ENCODE data around the gene ASTN1.
A peak's percentile ranks its signal among the peaks of the same experiment; 100 is the strongest.

The ASTN1 gene

GRCh38 chr1:177172866-177173265, 8.4 kb upstream of the ASTN1 start:
- Histone ChIP-seq H3K18ac (ENCODE audit: low read depth in 1 of 2, low read length in 2 of 2) (no peak overlapping the region), H4K8ac (ENCODE audit: low read length) (no peak overlapping the region), H3K14ac (ENCODE audit: low read length in 2 of 2) (no peak overlapping the region), H3K9me3 (ENCODE audit: control insufficient read depth, low read length) (no peaks in the 10 kb centered on the region), H3K36me3 (ENCODE audit: control insufficient read depth in 1 of 2, insufficient read depth in 2 of 2, low read depth in 1 of 2, low read length in 2 of 2) (no peaks in the 10 kb centered on the region), H2AK5ac (ENCODE audit: low read length, severe bottlenecking) (no peak overlapping the region), H2BK15ac (ENCODE audit: low read depth, poor library complexity, severe bottlenecking) (no peak overlapping the region), H2BK12ac (ENCODE audit: low read length in 2 of 2) (no peak overlapping the region), H3K4me3 (ENCODE audit: insufficient read depth in 1 of 2, low read depth in 1 of 2, low read length in 2 of 2) (no peak overlapping the region), H4K91ac (ENCODE audit: low read length) (no peak overlapping the region), H3K4me2 (ENCODE audit: low read length, poor library complexity, severe bottlenecking) (no peak overlapping the region), H3K23ac (ENCODE audit: low read length in 2 of 2) (no peak overlapping the region), H3K4ac (ENCODE audit: low read depth in 1 of 2, low read length in 2 of 2) (no peak overlapping the region), H3K27me3 (ENCODE audit: control insufficient read depth in 1 of 2, insufficient read depth in 1 of 2, low read length in 2 of 2) (peaks cover 65 to 71% of the 10 kb centered on the region in 2 experiments), H2AFZ (ENCODE audit: low read depth, low read length) (no peak overlapping the region), H3K79me1 (replicated peaks; ENCODE audit: low read length, poor library complexity, severe bottlenecking) (no peaks in the 10 kb centered on the region), H3K27ac (ENCODE audit: low read length, poor library complexity, severe bottlenecking) (no peak overlapping the region), H2BK120ac (ENCODE audit: low read depth, low read length) (no peak overlapping the region), H3K9ac (ENCODE audit: low read length) (no peak overlapping the region), H3K4me1 (ENCODE audit: control insufficient read depth, insufficient read depth, low read depth, low read length) (peaks cover 9% of the 10 kb centered on the region), H2BK5ac (ENCODE audit: low read depth, low read length, poor library complexity, severe bottlenecking) (no peak overlapping the region)
- WGBS = 62% methylated on average over 3 of the region's 3 CpGs
- DNase-seq = peak; percentile 60

GRCh38 chr1:177172272-177172671, 7.8 kb upstream of the ASTN1 start:
- 66% methylated on average over 2 of the region's 3 CpGs for WGBS
- Histone ChIP-seq H3K9me3 (ENCODE audit: control insufficient read depth, low read length) (no peaks in the 10 kb centered on the region), H3K18ac (ENCODE audit: low read depth in 1 of 2, low read length in 2 of 2) (no peak overlapping the region), H2BK5ac (ENCODE audit: low read depth, low read length, poor library complexity, severe bottlenecking) (no peak overlapping the region), H3K36me3 (ENCODE audit: control insufficient read depth in 1 of 2, insufficient read depth in 2 of 2, low read depth in 1 of 2, low read length in 2 of 2) (no peaks in the 10 kb centered on the region), H3K14ac (ENCODE audit: low read length in 2 of 2) (peak overlapping the region in 1 of 2 experiments; percentile 78), H3K27me3 (ENCODE audit: control insufficient read depth in 1 of 2, insufficient read depth in 1 of 2, low read length in 2 of 2) (peaks cover 67 to 71% of the 10 kb centered on the region in 2 experiments), H4K91ac (ENCODE audit: low read length) (no peak overlapping the region), H3K4me1 (ENCODE audit: control insufficient read depth, insufficient read depth, low read depth, low read length) (peaks cover 9% of the 10 kb centered on the region), H3K4ac (ENCODE audit: low read depth in 1 of 2, low read length in 2 of 2) (no peak overlapping the region), H3K27ac (ENCODE audit: low read length, poor library complexity, severe bottlenecking) (no peak overlapping the region), H3K4me3 (ENCODE audit: insufficient read depth in 1 of 2, low read depth in 1 of 2, low read length in 2 of 2) (no peak overlapping the region), H3K4me2 (ENCODE audit: low read length, poor library complexity, severe bottlenecking) (no peak overlapping the region), H2AFZ (ENCODE audit: low read depth, low read length) (no peak overlapping the region), H4K8ac (ENCODE audit: low read length) (no peak overlapping the region), H2AK5ac (ENCODE audit: low read length, severe bottlenecking) (no peak overlapping the region), H2BK120ac (ENCODE audit: low read depth, low read length) (no peak overlapping the region), H3K79me1 (replicated peaks; ENCODE audit: low read length, poor library complexity, severe bottlenecking) (no peaks in the 10 kb centered on the region), H2BK12ac (ENCODE audit: low read length in 2 of 2) (no peak overlapping the region), H2BK15ac (ENCODE audit: low read depth, poor library complexity, severe bottlenecking) (no peak overlapping the region), H3K9ac (ENCODE audit: low read length) (no peak overlapping the region), H3K23ac (ENCODE audit: low read length in 2 of 2) (no peak overlapping the region)
- no peak for DNase-seq

DNA sequence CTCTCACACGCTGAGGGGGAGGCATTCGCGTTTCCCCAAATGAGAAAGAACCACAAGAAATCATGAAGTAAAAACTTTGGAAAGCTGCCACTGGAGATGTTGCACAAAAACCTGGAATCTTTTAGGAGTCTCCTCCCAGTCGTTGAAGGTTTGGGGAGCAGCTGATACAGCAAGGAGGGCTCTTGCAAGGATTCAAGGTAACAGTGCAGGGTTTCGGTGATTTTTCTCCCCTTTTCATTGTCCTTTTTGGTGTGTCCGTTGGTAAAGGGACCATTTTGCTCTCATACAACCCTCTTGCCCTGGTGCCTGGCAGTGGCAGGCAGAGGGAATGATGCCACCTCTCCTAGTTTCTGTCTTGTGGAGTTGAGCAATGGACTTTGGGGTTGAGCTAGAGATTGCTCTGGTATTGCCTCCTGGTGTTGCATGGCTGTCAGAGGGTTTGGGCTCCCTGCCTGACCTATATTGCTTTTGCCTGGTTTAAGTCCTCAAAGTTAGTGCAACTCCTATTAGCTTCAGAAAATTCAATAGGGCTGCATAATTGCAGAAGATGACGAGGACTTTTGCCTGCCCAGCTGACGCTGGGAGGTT, 7.1 kb upstream of the ASTN1 start:
- Histone ChIP-seq H2BK120ac (ENCODE audit: low read depth, low read length) (no peak overlapping the region), H2BK15ac (ENCODE audit: low read depth, poor library complexity, severe bottlenecking) (no peak overlapping the region), H3K14ac (ENCODE audit: low read length in 2 of 2) (no peak overlapping the region), H3K79me1 (replicated peaks; ENCODE audit: low read length, poor library complexity, severe bottlenecking) (no peaks in the 10 kb centered on the region), H3K23ac (ENCODE audit: low read length in 2 of 2) (peak overlapping the region in 1 of 2 experiments; percentile 86), H3K18ac (ENCODE audit: low read depth in 1 of 2, low read length in 2 of 2) (no peak overlapping the region), H4K8ac (ENCODE audit: low read length) (no peak overlapping the region), H2AK5ac (ENCODE audit: low read length, severe bottlenecking) (no peak overlapping the region), H3K27ac (ENCODE audit: low read length, poor library complexity, severe bottlenecking) (no peak overlapping the region), H3K4me1 (ENCODE audit: control insufficient read depth, insufficient read depth, low read depth, low read length) (peaks cover 9% of the 10 kb centered on the region), H4K91ac (ENCODE audit: low read length) (no peak overlapping the region), H3K4me3 (ENCODE audit: insufficient read depth in 1 of 2, low read depth in 1 of 2, low read length in 2 of 2) (peak overlapping the region in 1 of 2 experiments; percentile 79), H3K4ac (ENCODE audit: low read depth in 1 of 2, low read length in 2 of 2) (no peak overlapping the region), H3K4me2 (ENCODE audit: low read length, poor library complexity, severe bottlenecking) (peak overlapping the region; percentile 87), H3K9ac (ENCODE audit: low read length) (no peak overlapping the region), H2AFZ (ENCODE audit: low read depth, low read length) (no peak overlapping the region), H3K9me3 (ENCODE audit: control insufficient read depth, low read length) (no peaks in the 10 kb centered on the region), H3K27me3 (ENCODE audit: control insufficient read depth in 1 of 2, insufficient read depth in 1 of 2, low read length in 2 of 2) (peaks cover 67 to 77% of the 10 kb centered on the region in 2 experiments), H2BK5ac (ENCODE audit: low read depth, low read length, poor library complexity, severe bottlenecking) (no peak overlapping the region), H3K36me3 (ENCODE audit: control insufficient read depth in 1 of 2, insufficient read depth in 2 of 2, low read depth in 1 of 2, low read length in 2 of 2) (no peaks in the 10 kb centered on the region), H2BK12ac (ENCODE audit: low read length in 2 of 2) (no peak overlapping the region)
- DNase-seq = no peak
- 26% methylated on average over 8 of the region's 8 CpGs for WGBS

DNA sequence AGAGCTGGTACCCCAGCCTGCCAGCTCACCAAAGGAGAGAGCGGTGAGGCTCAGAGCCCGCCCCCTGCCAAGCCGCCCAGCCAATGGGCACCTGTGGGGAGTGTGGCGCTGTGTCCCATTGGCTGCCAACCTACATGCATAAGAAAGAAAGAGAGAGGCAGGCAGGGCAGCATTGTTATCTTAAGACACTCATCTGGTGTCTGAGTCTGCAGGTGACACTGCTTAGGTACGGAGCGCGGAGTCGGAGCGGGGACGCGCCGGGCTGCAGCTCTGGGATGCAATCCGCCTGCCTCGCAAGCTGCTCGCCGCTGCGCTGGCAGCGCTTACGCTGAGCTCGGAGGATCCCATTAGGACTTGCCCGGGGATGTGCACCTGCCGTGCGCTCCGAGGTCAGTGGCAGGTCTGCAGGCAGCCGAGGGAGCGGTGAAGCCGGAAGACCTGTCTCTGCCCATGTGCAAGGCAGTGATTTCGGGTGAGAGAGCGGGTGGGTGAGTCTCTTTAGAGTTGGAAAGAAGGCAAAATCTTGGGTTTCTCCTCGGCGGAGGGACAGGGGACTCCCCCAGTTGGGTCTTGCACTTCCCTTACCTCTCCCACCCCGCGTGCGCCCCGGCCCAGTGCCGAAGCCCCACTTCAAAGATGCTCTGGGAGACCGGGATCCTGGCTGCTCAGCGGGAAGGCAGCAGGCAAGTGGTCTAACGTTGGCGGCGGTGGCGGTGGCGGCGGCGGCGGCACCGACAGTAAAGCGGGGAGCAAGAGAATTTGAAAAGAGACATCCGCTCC, 6.4 kb upstream of the ASTN1 start, which contains the start of gene BRINP2:
Gene BRINP2, plus strand, starts transcription at position 203 of the 780 bp plus-strand sequence. CDS start 58,919 bp downstream, outside the sequence.
- Histone ChIP-seq H3K4ac (ENCODE audit: low read depth in 1 of 2, low read length in 2 of 2) (no peak within 1 kb of the TSS), H3K4me3 (ENCODE audit: insufficient read depth in 1 of 2, low read depth in 1 of 2, low read length in 2 of 2) (peak within 1 kb of the TSS; percentile 54 to 79), H2BK12ac (ENCODE audit: low read length in 2 of 2) (no peak within 1 kb of the TSS), H2AFZ (ENCODE audit: low read depth, low read length) (peak within 1 kb of the TSS; percentile 29), H4K8ac (ENCODE audit: low read length) (no peak within 1 kb of the TSS), H3K9ac (ENCODE audit: low read length) (no peak within 1 kb of the TSS), H3K79me1 (replicated peaks; ENCODE audit: low read length, poor library complexity, severe bottlenecking) (no peaks in the 10 kb centered on the region), H3K9me3 (ENCODE audit: control insufficient read depth, low read length) (no peaks in the 10 kb centered on the region), H3K4me1 (ENCODE audit: control insufficient read depth, insufficient read depth, low read depth, low read length) (peaks cover 9% of the 10 kb centered on the region), H2BK5ac (ENCODE audit: low read depth, low read length, poor library complexity, severe bottlenecking) (no peak within 1 kb of the TSS), H3K27me3 (ENCODE audit: control insufficient read depth in 1 of 2, insufficient read depth in 1 of 2, low read length in 2 of 2) (peaks cover 67 to 81% of the 10 kb centered on the region in 2 experiments), H2BK120ac (ENCODE audit: low read depth, low read length) (no peak within 1 kb of the TSS), H3K14ac (ENCODE audit: low read length in 2 of 2) (peak within 1 kb of the TSS in 1 of 2 experiments; percentile 82), H3K36me3 (ENCODE audit: control insufficient read depth in 1 of 2, insufficient read depth in 2 of 2, low read depth in 1 of 2, low read length in 2 of 2) (no peaks in the 10 kb centered on the region), H4K91ac (ENCODE audit: low read length) (no peak within 1 kb of the TSS), H2BK15ac (ENCODE audit: low read depth, poor library complexity, severe bottlenecking) (no peak within 1 kb of the TSS), H3K23ac (ENCODE audit: low read length in 2 of 2) (peak within 1 kb of the TSS in 1 of 2 experiments; percentile 86), H2AK5ac (ENCODE audit: low read length, severe bottlenecking) (no peak within 1 kb of the TSS), H3K18ac (ENCODE audit: low read depth in 1 of 2, low read length in 2 of 2) (no peak within 1 kb of the TSS), H3K4me2 (ENCODE audit: low read length, poor library complexity, severe bottlenecking) (peak within 1 kb of the TSS; percentile 87), H3K27ac (ENCODE audit: low read length, poor library complexity, severe bottlenecking) (no peak within 1 kb of the TSS)
- peak; percentile 57 for DNase-seq
- 3% methylated on average over 49 of the region's 49 CpGs for WGBS

All from mesenchymal stem cell (in vitro differentiated cells and primary cell).